ENCODE measurements around the gene EBF3. TPM values are rescaled to one million over a fixed set of nuclear protein-coding genes. Genes with fewer than 3 reads are reported as not detected.

The EBF3 gene
- total RNA-seq, 1 experiment from 2014 or later = 0.22 TPM

GRCh38 chr10:129965959-129966358, 1.9 kb upstream of the EBF3 start:
- no peak overlapping the region for H2AFZ ChIP-seq (ENCODE audit: low read length)
- no peaks in the 10 kb centered on the region for H4K20me1 ChIP-seq (ENCODE audit: control insufficient read depth, insufficient read depth, insufficient read length)
- Mint-ChIP-seq H3K9me3 (peaks cover 4 to 12% of the 10 kb centered on the region in 2 experiments; a peak in 4 of 5 replicates), H3K27me3 (ENCODE audit: low read depth) (peaks cover 93% of the 10 kb centered on the region), H3K27ac (no peak overlapping the region; a peak in 1 of 7 replicates), H3K4me3 (peak overlapping the region in 1 of 2 experiments; percentile 42; a peak in 1 of 5 replicates), H3K36me3 (ENCODE audit: insufficient read depth in 1 of 3, low read depth in 3 of 3) (no peaks in the 10 kb centered on the region; a peak in 1 of 7 replicates), H3K4me1 (peaks cover 23 to 54% of the 10 kb centered on the region in 2 experiments)
- H3K56ac ChIP-seq (ENCODE audit: insufficient read length, low read depth, low read length) = no peak overlapping the region
- H4K5ac ChIP-seq (ENCODE audit: insufficient read length, low read depth, low read length) = no peak overlapping the region
- TF ChIP-seq CTCF (conservative IDR thresholded peaks at IDR 0.05) = no peak
- no peak overlapping the region for H4K91ac ChIP-seq (ENCODE audit: insufficient read length, low read depth, low read length)
- H3K4ac ChIP-seq (ENCODE audit: low read depth, low read length) = no peak overlapping the region
- H2BK5ac ChIP-seq (ENCODE audit: insufficient read length, low read length) = no peak overlapping the region
- H3K9me3 ChIP-seq (ENCODE audit: control insufficient read depth, low read depth, low read length) = no peaks in the 10 kb centered on the region
- no peak overlapping the region for H3K4me2 ChIP-seq (ENCODE audit: insufficient read depth, insufficient read length, low read length)
- peaks cover 90% of the 10 kb centered on the region for H3K27me3 ChIP-seq (ENCODE audit: insufficient read depth, low read length)
- no peak overlapping the region for H2BK15ac ChIP-seq (ENCODE audit: low read depth, low read length)
- no peak overlapping the region for H2BK20ac ChIP-seq (ENCODE audit: low read depth, low read length, poor library complexity, severe bottlenecking)
- no peak for DNase-seq
- H2BK12ac ChIP-seq (ENCODE audit: insufficient read length, low read depth, low read length) = no peak overlapping the region
- H3K79me2 ChIP-seq (ENCODE audit: insufficient read depth, low read length) = no peaks in the 10 kb centered on the region
- no peak overlapping the region for H3K18ac ChIP-seq (ENCODE audit: insufficient read length, low read depth, low read length)
- no peak overlapping the region for H3K27ac ChIP-seq (ENCODE audit: insufficient read length, low read depth, low read length)
- H4K8ac ChIP-seq (replicated peaks; ENCODE audit: insufficient read length, low read depth, low read length) = no peak overlapping the region
- no peak overlapping the region for H3K9ac ChIP-seq (ENCODE audit: extremely low read depth, insufficient read length, low read length)
- no peak overlapping the region for H3T11ph ChIP-seq (ENCODE audit: low read length)
- H2AK5ac ChIP-seq (ENCODE audit: insufficient read length, low read length) = no peak overlapping the region
- no peak overlapping the region for H3K23ac ChIP-seq (ENCODE audit: insufficient read length, low read depth, low read length)
- H3K79me1 ChIP-seq (ENCODE audit: insufficient read depth, low read depth, low read length, poor library complexity, severe bottlenecking) = no peaks in the 10 kb centered on the region
- WGBS (ENCODE audit: extremely low coverage, insufficient read length, low lambda C conversion rate) = no CpG with 5 or more reads among the region's 17 CpGs
- no peaks in the 10 kb centered on the region; the same call in 1 of the 2 replicates for H3K4me1 ChIP-seq (ENCODE audit: insufficient read depth, low read length)
- no peak overlapping the region for H3K14ac ChIP-seq (ENCODE audit: insufficient read depth, low read length)
- H2BK120ac ChIP-seq (ENCODE audit: low read depth, low read length, poor library complexity, severe bottlenecking) = no peak overlapping the region
- H3K23me2 ChIP-seq (ENCODE audit: insufficient read length, low read depth, low read length, poor library complexity, severe bottlenecking) = peaks cover 14% of the 10 kb centered on the region
